Measurements from ENCODE around the gene NXF1.

Gene NXF1

GRCh38 chr11:62747475-62748160, 57.6 kb downstream of the NXF1 start:
- TF ChIP-seq YY1 (IDR thresholded peaks at IDR 0.05; ENCODE audit: insufficient read depth, insufficient read length) (no peak), ZNF274 (IDR thresholded peaks at IDR 0.05; ENCODE audit: low read depth, low read length) (no peak), SUZ12 (IDR thresholded peaks at IDR 0.05; ENCODE audit: extremely low read depth, insufficient read depth, insufficient read length) (no peak)
- peaks cover 22% of the 10 kb centered on the region for H3K36me3 ChIP-seq (ENCODE audit: insufficient read depth, insufficient read length, low read length)
- DNase-seq (ENCODE audit: low read depth, low spot score) = no peak
- H3K27me3 ChIP-seq (ENCODE audit: insufficient read depth, insufficient read length) = no peaks in the 10 kb centered on the region
- H3K9ac ChIP-seq (ENCODE audit: insufficient read length, low read depth) = no peak overlapping the region
- H3K4me1 ChIP-seq (ENCODE audit: insufficient read depth, insufficient read length) = peaks cover 2% of the 10 kb centered on the region
- H3K4me3 ChIP-seq (ENCODE audit: insufficient read length, low read depth) = no peak overlapping the region
- no peaks in the 10 kb centered on the region for H3K9me3 ChIP-seq (ENCODE audit: insufficient read depth, low read length)
